Loucy (cell line): ENCODE data around the gene PLA2G5.

Experiments
- H2AFZ ChIP-seq: fragments of 200-600 bp; sonication (generic); 2 replicates; pipeline ENCODE4 v1.6.0; 2016; ENCODE audit warnings: antibody characterized with exemption, mild to moderate bottlenecking, low read length, moderate library complexity
- H3F3A ChIP-seq: fragments of 200-600 bp; 2 replicates; pipeline ENCODE4 v1.6.0; 2016; ENCODE audit warnings: antibody characterized with exemption, low read depth, mild to moderate bottlenecking
- H3K27me3 ChIP-seq: fragments of 200-600 bp; sonication (generic); 2 replicates; pipeline ENCODE4 v1.6.1; 2014; ENCODE audit warnings: low read length, mild to moderate bottlenecking; ENCODE audit not compliant: insufficient read depth, poor library complexity, severe bottlenecking
- H3K36me3 ChIP-seq: fragments of 200-600 bp; sonication (generic); 2 replicates; pipeline ENCODE4 v1.6.1; 2016; ENCODE audit warnings: low read length; ENCODE audit not compliant: insufficient read depth
- H3K4me1 ChIP-seq: fragments of 200-600 bp; sonication (generic); 2 replicates; pipeline ENCODE4 v1.5.1; 2014; ENCODE audit warnings: low read length, mild to moderate bottlenecking; ENCODE audit not compliant: insufficient read depth, poor library complexity, severe bottlenecking
- H3K4me2 ChIP-seq: fragments of 200-600 bp; sonication (generic); 2 replicates; pipeline ENCODE4 v1.6.0; 2014; ENCODE audit warnings: antibody characterized with exemption, low read length, low read depth, mild to moderate bottlenecking; ENCODE audit not compliant: poor library complexity, severe bottlenecking
- H3K4me3 ChIP-seq: fragments of 200-600 bp; sonication (generic); 2 replicates; pipeline ENCODE4 v1.5.1; 2014; ENCODE audit warnings: low read length, mild to moderate bottlenecking, mixed read lengths; ENCODE audit not compliant: poor library complexity, severe bottlenecking
- H3K79me2 ChIP-seq: fragments of 200-600 bp; sonication (generic); 2 replicates; pipeline ENCODE4 v1.6.1; 2014; ENCODE audit warnings: low read length; ENCODE audit not compliant: insufficient read depth
- H3K9ac ChIP-seq: fragments of 200-600 bp; sonication (generic); 2 replicates; pipeline ENCODE4 v1.6.0; 2014; ENCODE audit warnings: mild to moderate bottlenecking, low read depth, low read length, moderate library complexity; ENCODE audit not compliant: poor library complexity, severe bottlenecking
- H3K9me2 ChIP-seq: fragments of 200-600 bp; sonication (generic); replicated peaks from 2 replicates; pipeline ENCODE4 v1.6.1; 2016; ENCODE audit warnings: low read depth, low read length, mixed read lengths
- H3K9me3 ChIP-seq: fragments of 200-600 bp; sonication (generic); 2 replicates; pipeline ENCODE4 v1.6.1; 2014; ENCODE audit warnings: mild to moderate bottlenecking, antibody characterized with exemption, low read length, low read depth; ENCODE audit not compliant: insufficient read depth
- H4K20me1 ChIP-seq: fragments of 200-600 bp; sonication (generic); 2 replicates; pipeline ENCODE4 v1.6.0; 2014; ENCODE audit warnings: antibody characterized with exemption, low read length, mild to moderate bottlenecking; ENCODE audit not compliant: insufficient read depth, poor library complexity, severe bottlenecking
- CTCF ChIP-seq: fragments of 200-600 bp; sonication (generic); conservative IDR thresholded peaks from 2 replicates; pipeline ENCODE4 v1.5.1; 2014; ENCODE audit warnings: mild to moderate bottlenecking, antibody characterized with exemption, low read length
- EZH2phosphoT487 ChIP-seq: fragments of 200-600 bp; IDR thresholded peaks from 2 replicates; pipeline ENCODE4 v1.6.1; 2018; ENCODE audit warnings: antibody characterized with exemption, mild to moderate bottlenecking, moderate library complexity, borderline replicate concordance

The PLA2G5 gene

GRCh38 chr1:20061866-20062265, 8.1 kb upstream of the PLA2G5 start:
- Histone ChIP-seq H4K20me1 (no peaks in the 10 kb centered on the region), H3K36me3 (no peaks in the 10 kb centered on the region), H3K27me3 (no peaks in the 10 kb centered on the region), H3F3A (no peaks in the 10 kb centered on the region), H3K9ac (no peak overlapping the region), H3K9me3 (no peaks in the 10 kb centered on the region), H3K4me1 (peaks cover 11% of the 10 kb centered on the region), H2AFZ (no peak overlapping the region), H3K4me2 (no peak overlapping the region), H3K79me2 (no peaks in the 10 kb centered on the region), H3K4me3 (no peak overlapping the region), H3K9me2 (no peaks in the 10 kb centered on the region)
- no peak for TF ChIP-seq EZH2phosphoT487
- no peak for TF ChIP-seq CTCF

- H3K27me3 ChIP-seq: no peaks in the 10 kb centered on the region
- no peaks in the 10 kb centered on the region for H3K36me3 ChIP-seq
- no peak overlapping the region for H2AFZ ChIP-seq
- no peaks in the 10 kb centered on the region for H3F3A ChIP-seq
- H3K4me3 ChIP-seq: no peak overlapping the region
- H4K20me1 ChIP-seq: no peaks in the 10 kb centered on the region
- no peaks in the 10 kb centered on the region for H3K79me2 ChIP-seq
- peaks cover 7% of the 10 kb centered on the region for H3K4me1 ChIP-seq
- no peak overlapping the region for H3K9ac ChIP-seq
- no peak for TF ChIP-seq EZH2phosphoT487
- no peak for TF ChIP-seq CTCF
- H3K9me3 ChIP-seq: no peaks in the 10 kb centered on the region
- H3K9me2 ChIP-seq: no peaks in the 10 kb centered on the region
- H3K4me2 ChIP-seq: no peak overlapping the region
Measured at GRCh38 chr1:20063861-20064292, 6.1 kb upstream of the PLA2G5 start.

- no peaks in the 10 kb centered on the region for H3F3A ChIP-seq
- H3K27me3 ChIP-seq: no peaks in the 10 kb centered on the region
- H2AFZ ChIP-seq: no peak overlapping the region
- TF ChIP-seq EZH2phosphoT487 (no peak), CTCF (no peak)
- H4K20me1 ChIP-seq: no peaks in the 10 kb centered on the region
- H3K9me2 ChIP-seq: no peaks in the 10 kb centered on the region
- H3K36me3 ChIP-seq: no peaks in the 10 kb centered on the region
- H3K4me2 ChIP-seq: no peak overlapping the region
- H3K4me3 ChIP-seq: no peak overlapping the region
- no peaks in the 10 kb centered on the region for H3K4me1 ChIP-seq
- no peak overlapping the region for H3K9ac ChIP-seq
- no peaks in the 10 kb centered on the region for H3K9me3 ChIP-seq
- H3K79me2 ChIP-seq: no peaks in the 10 kb centered on the region
Measured at GRCh38 chr1:20068722-20069121, 1.3 kb upstream of the PLA2G5 start.
